ENCODE data around the gene OR6N1. TPM values are rescaled to one million over a fixed set of nuclear protein-coding genes. Genes with fewer than 3 reads are reported as not detected.

Gene OR6N1
- total and polyA plus RNA-seq, 2 experiments from 2014 or later = not detected

DNA sequence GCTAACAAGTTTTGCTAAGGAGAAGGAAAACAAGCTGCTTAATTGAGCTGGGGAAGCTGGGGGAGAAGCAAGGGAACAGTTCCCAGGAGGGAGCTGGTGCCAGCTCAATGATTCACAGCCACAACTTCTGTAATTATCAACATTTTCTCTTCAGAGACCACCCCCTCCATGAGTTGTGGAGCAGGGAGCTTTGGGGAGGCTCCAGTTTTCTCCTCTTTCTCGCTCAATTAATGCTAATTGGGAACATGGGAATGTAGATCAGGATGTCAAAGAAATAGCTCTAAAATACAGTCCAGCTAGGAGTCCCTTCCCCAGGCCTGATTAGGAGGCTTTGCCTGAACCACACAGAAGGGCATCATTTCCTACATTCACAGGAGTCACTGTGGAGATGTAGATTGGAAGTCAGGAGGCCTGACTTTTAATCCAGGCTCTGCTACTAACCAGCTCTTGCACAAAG is 47.0 kb upstream of the OR6N1 start:
- TF ChIP-seq EZH2 (IDR thresholded peaks at IDR 0.05; ENCODE audit: insufficient read depth, poor library complexity, severe bottlenecking) (no peak), EZH2phosphoT487 (IDR thresholded peaks at IDR 0.05; ENCODE audit: insufficient read depth, low read depth) (no peak)
- Histone ChIP-seq H2AFZ (no peak overlapping the region), H3K9me2 (ENCODE audit: insufficient read depth) (no peaks in the 10 kb centered on the region), H3K4me2 (ENCODE audit: unreplicated experiment) (no peak overlapping the region), H3K27me3 (replicated peaks; ENCODE audit: insufficient read depth) (no peaks in the 10 kb centered on the region), H3F3A (ENCODE audit: insufficient read depth) (no peaks in the 10 kb centered on the region), H3K4me1 (ENCODE audit: insufficient read depth) (no peaks in the 10 kb centered on the region), H3K79me2 (ENCODE audit: insufficient read depth) (no peaks in the 10 kb centered on the region), H3K4me3 (no peak overlapping the region), H3K9me3 (ENCODE audit: low read depth) (no peaks in the 10 kb centered on the region), H4K20me1 (ENCODE audit: insufficient read depth) (no peaks in the 10 kb centered on the region), H3K9ac (no peak overlapping the region), H3K36me3 (ENCODE audit: low read depth) (no peaks in the 10 kb centered on the region), H3K27ac (no peak overlapping the region)
- in situ Hi-C loops (cut with MboI) = no loop called here
- 29 to 33% methylated on average over 1 of the region's 1 CpG for WGBS, 2 experiments (ENCODE audit: low coverage in 1 of 2, low lambda C conversion rate in 2 of 2, missing lambda C conversion rate in 2 of 2)
- no peak for DNase-seq

DNA sequence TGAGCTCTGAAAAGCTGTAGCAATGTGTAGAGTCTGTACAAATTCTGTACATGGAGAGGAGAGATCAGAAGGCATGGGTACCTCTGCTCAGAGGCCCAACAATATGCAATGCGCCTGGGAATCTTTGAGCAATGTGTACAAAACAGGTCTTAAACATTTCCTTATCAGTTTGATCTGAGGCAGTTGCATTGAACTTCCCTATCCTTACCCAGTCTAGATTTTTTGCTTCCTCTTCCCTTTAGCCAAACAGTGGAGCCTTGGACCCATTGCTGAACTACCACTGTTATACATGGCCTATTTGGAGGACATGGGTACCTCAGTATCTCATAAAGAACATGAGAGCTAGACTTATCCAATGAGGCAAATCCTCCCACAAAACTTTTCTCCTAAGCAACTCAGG is 46.6 kb upstream of the OR6N1 start:
- H3K4me1 ChIP-seq (ENCODE audit: insufficient read depth) = no peaks in the 10 kb centered on the region
- no peak overlapping the region for H3K4me3 ChIP-seq
- no peaks in the 10 kb centered on the region for H3F3A ChIP-seq (ENCODE audit: insufficient read depth)
- H3K4me2 ChIP-seq (ENCODE audit: unreplicated experiment) = no peak overlapping the region
- in situ Hi-C loops (cut with MboI) = no loop called here
- no peaks in the 10 kb centered on the region for H3K9me3 ChIP-seq (ENCODE audit: low read depth)
- H4K20me1 ChIP-seq (ENCODE audit: insufficient read depth) = no peaks in the 10 kb centered on the region
- H3K9me2 ChIP-seq (ENCODE audit: insufficient read depth) = no peaks in the 10 kb centered on the region
- H3K9ac ChIP-seq = no peak overlapping the region
- no peak for TF ChIP-seq EZH2 (IDR thresholded peaks at IDR 0.05; ENCODE audit: insufficient read depth, poor library complexity, severe bottlenecking)
- no peak for TF ChIP-seq EZH2phosphoT487 (IDR thresholded peaks at IDR 0.05; ENCODE audit: insufficient read depth, low read depth)
- no peaks in the 10 kb centered on the region for H3K36me3 ChIP-seq (ENCODE audit: low read depth)
- H2AFZ ChIP-seq = no peak overlapping the region
- WGBS, 2 experiments (ENCODE audit: low coverage in 1 of 2, low lambda C conversion rate in 2 of 2, missing lambda C conversion rate in 2 of 2) = 18 to 30% methylated on average over 1 of the region's 1 CpG
- H3K27ac ChIP-seq = no peak overlapping the region
- H3K27me3 ChIP-seq (replicated peaks; ENCODE audit: insufficient read depth) = no peaks in the 10 kb centered on the region
- no peaks in the 10 kb centered on the region for H3K79me2 ChIP-seq (ENCODE audit: insufficient read depth)
- no peak for DNase-seq

DNA sequence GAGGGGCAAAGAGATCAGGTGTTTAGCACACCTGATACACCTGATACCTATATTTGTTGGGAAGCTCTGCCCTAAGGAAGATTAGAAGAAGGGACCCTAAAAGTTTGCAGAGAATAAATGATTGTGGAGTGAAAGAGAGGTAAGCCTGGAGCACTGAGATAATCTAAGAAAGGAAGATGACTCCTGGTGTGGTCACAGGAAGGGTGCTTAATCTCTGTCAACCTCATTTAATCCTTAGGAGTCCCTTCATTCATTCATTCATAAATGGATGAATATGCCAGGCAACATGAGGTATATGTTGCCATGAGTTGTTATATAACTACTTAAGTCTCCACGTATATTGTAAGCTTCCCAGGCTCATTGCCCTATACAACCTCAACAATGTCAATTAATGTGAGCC is 43.0 kb upstream of the OR6N1 start:
- Histone ChIP-seq H3K79me2 (ENCODE audit: insufficient read depth) (no peaks in the 10 kb centered on the region), H3K4me2 (ENCODE audit: unreplicated experiment) (no peak overlapping the region), H3K9me3 (ENCODE audit: low read depth) (no peaks in the 10 kb centered on the region), H2AFZ (no peak overlapping the region), H3K27ac (no peak overlapping the region), H3F3A (ENCODE audit: insufficient read depth) (no peaks in the 10 kb centered on the region), H4K20me1 (ENCODE audit: insufficient read depth) (no peaks in the 10 kb centered on the region), H3K9me2 (ENCODE audit: insufficient read depth) (no peaks in the 10 kb centered on the region), H3K4me3 (no peak overlapping the region), H3K27me3 (replicated peaks; ENCODE audit: insufficient read depth) (no peaks in the 10 kb centered on the region), H3K36me3 (ENCODE audit: low read depth) (no peaks in the 10 kb centered on the region), H3K9ac (no peak overlapping the region), H3K4me1 (ENCODE audit: insufficient read depth) (no peaks in the 10 kb centered on the region)
- WGBS, 2 experiments (ENCODE audit: low coverage in 1 of 2, low lambda C conversion rate in 2 of 2, missing lambda C conversion rate in 2 of 2) = 3 to 6% methylated on average over 1 of the region's 1 CpG
- in situ Hi-C loops (cut with MboI) = no loop called here
- no peak for DNase-seq
- no peak for TF ChIP-seq EZH2phosphoT487 (IDR thresholded peaks at IDR 0.05; ENCODE audit: insufficient read depth, low read depth)
- no peak for TF ChIP-seq EZH2 (IDR thresholded peaks at IDR 0.05; ENCODE audit: insufficient read depth, poor library complexity, severe bottlenecking)

DNA sequence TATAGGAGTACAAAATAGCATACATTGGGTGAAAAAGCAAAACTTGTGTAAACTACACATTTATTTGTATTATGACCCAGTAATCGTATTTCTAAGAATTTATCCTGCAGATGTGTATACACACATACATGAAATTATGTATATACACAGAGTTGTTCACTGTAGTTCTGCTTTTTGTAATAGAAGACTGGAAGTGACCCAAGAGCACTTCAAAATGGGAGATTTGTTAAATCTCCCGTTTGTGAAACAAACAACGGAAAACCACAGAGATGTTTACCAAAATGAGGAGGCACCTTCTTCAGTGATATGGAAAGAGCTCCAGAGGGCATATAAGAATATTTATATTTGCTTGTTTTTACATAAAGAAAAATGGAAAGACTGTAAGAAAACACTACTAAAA is 41.2 kb upstream of the OR6N1 start:
- no peak overlapping the region for H3K4me3 ChIP-seq
- in situ Hi-C loops (cut with MboI) = no loop called here
- no peak overlapping the region for H3K4me2 ChIP-seq (ENCODE audit: unreplicated experiment)
- no peaks in the 10 kb centered on the region for H4K20me1 ChIP-seq (ENCODE audit: insufficient read depth)
- no peaks in the 10 kb centered on the region for H3K79me2 ChIP-seq (ENCODE audit: insufficient read depth)
- no peaks in the 10 kb centered on the region for H3K27me3 ChIP-seq (replicated peaks; ENCODE audit: insufficient read depth)
- 36 to 38% methylated on average over 3 of the region's 3 CpGs for WGBS, 2 experiments (ENCODE audit: low coverage in 1 of 2, low lambda C conversion rate in 2 of 2, missing lambda C conversion rate in 2 of 2)
- no peaks in the 10 kb centered on the region for H3K9me2 ChIP-seq (ENCODE audit: insufficient read depth)
- H2AFZ ChIP-seq = no peak overlapping the region
- no peak overlapping the region for H3K9ac ChIP-seq
- DNase-seq = no peak
- no peak overlapping the region for H3K27ac ChIP-seq
- H3K9me3 ChIP-seq (ENCODE audit: low read depth) = no peaks in the 10 kb centered on the region
- H3K4me1 ChIP-seq (ENCODE audit: insufficient read depth) = no peaks in the 10 kb centered on the region
- TF ChIP-seq EZH2phosphoT487 (IDR thresholded peaks at IDR 0.05; ENCODE audit: insufficient read depth, low read depth) (no peak), EZH2 (IDR thresholded peaks at IDR 0.05; ENCODE audit: insufficient read depth, poor library complexity, severe bottlenecking) (no peak)
- H3F3A ChIP-seq (ENCODE audit: insufficient read depth) = no peaks in the 10 kb centered on the region
- H3K36me3 ChIP-seq (ENCODE audit: low read depth) = no peaks in the 10 kb centered on the region

DNA sequence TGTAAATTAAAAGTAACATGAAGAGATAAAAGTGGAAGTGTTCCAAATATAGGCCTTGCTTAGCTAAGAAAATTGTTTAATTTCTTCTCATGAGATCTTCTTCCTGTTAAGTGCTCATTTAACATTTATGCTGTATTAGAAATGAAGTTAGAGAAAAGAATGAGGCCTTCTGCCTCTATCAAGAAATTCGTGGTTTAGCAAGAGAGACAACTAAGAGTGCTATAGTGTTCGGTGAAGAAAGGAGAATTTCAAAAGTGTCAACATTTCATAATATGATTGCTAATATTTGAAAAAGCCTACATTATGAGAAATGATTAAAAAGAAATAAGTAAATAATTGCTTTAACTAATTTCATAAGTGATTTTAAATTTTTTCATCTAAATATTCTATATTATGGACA is 40.3 kb upstream of the OR6N1 start:
- no peaks in the 10 kb centered on the region for H3K36me3 ChIP-seq (ENCODE audit: low read depth)
- H3K4me2 ChIP-seq (ENCODE audit: unreplicated experiment) = no peak overlapping the region
- WGBS, 2 experiments (ENCODE audit: low coverage in 1 of 2, low lambda C conversion rate in 2 of 2, missing lambda C conversion rate in 2 of 2) = 21 to 22% methylated on average over 2 of the region's 2 CpGs
- DNase-seq = no peak
- in situ Hi-C loops (cut with MboI) = no loop called here
- no peaks in the 10 kb centered on the region for H3K9me2 ChIP-seq (ENCODE audit: insufficient read depth)
- TF ChIP-seq EZH2 (IDR thresholded peaks at IDR 0.05; ENCODE audit: insufficient read depth, poor library complexity, severe bottlenecking) (no peak), EZH2phosphoT487 (IDR thresholded peaks at IDR 0.05; ENCODE audit: insufficient read depth, low read depth) (no peak)
- H3K9ac ChIP-seq = no peak overlapping the region
- H3F3A ChIP-seq (ENCODE audit: insufficient read depth) = no peaks in the 10 kb centered on the region
- H4K20me1 ChIP-seq (ENCODE audit: insufficient read depth) = no peaks in the 10 kb centered on the region
- H3K27ac ChIP-seq = no peak overlapping the region
- no peaks in the 10 kb centered on the region for H3K79me2 ChIP-seq (ENCODE audit: insufficient read depth)
- H3K9me3 ChIP-seq (ENCODE audit: low read depth) = no peaks in the 10 kb centered on the region
- H2AFZ ChIP-seq = no peak overlapping the region
- H3K4me1 ChIP-seq (ENCODE audit: insufficient read depth) = no peaks in the 10 kb centered on the region
- H3K4me3 ChIP-seq = no peak overlapping the region
- H3K27me3 ChIP-seq (replicated peaks; ENCODE audit: insufficient read depth) = no peaks in the 10 kb centered on the region
